Measurements from ENCODE around the gene SOD1. TPM values are rescaled to one million over a fixed set of nuclear protein-coding genes. Genes with fewer than 3 reads are reported as not detected.
A peak's percentile ranks its signal among the peaks of the same experiment; 100 is the strongest.

SOD1 gene
- total RNA-seq, 1 donor from 2014 or later, result 188 TPM

DNA sequence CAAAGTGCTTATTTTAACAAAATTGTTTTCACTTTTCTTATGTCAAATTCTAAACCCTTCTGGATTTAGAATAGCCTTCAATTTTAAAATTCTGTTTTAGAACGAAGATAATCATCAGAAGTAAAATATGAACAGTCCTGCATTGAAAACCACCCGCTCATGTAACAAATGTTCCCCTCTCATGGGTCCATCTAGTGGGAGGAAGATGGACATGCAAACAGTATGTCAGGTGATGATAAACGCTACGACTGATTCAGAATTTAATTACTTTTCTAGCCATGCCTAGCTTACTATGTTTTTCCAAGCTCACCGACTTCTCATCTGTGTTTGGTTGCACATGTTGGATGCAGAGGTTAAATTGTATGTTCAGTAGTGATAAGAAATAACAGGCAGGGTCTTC is 23.5 kb downstream of the SOD1 start:
- H3K27me3 Mint-ChIP-seq (ENCODE audit: low read depth), result no peaks in the 10 kb centered on the region
- no peak overlapping the region for H3K4me3 Mint-ChIP-seq (ENCODE audit: unreplicated experiment)
- peaks cover 14% of the 10 kb centered on the region for H3K4me1 Mint-ChIP-seq (ENCODE audit: low read depth)
- no peak for DNase-seq (ENCODE audit: low spot score)
- TF ChIP-seq, protein P1, sequence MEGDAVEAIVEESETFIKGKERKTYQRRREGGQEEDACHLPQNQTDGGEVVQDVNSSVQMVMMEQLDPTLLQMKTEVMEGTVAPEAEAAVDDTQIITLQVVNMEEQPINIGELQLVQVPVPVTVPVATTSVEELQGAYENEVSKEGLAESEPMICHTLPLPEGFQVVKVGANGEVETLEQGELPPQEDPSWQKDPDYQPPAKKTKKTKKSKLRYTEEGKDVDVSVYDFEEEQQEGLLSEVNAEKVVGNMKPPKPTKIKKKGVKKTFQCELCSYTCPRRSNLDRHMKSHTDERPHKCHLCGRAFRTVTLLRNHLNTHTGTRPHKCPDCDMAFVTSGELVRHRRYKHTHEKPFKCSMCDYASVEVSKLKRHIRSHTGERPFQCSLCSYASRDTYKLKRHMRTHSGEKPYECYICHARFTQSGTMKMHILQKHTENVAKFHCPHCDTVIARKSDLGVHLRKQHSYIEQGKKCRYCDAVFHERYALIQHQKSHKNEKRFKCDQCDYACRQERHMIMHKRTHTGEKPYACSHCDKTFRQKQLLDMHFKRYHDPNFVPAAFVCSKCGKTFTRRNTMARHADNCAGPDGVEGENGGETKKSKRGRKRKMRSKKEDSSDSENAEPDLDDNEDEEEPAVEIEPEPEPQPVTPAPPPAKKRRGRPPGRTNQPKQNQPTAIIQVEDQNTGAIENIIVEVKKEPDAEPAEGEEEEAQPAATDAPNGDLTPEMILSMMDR (IDR thresholded peaks at IDR 0.05), result peak; percentile 37
- H3K27ac Mint-ChIP-seq (ENCODE audit: unreplicated experiment), result peak overlapping the region; percentile 8
- no peaks in the 10 kb centered on the region for H3K9me3 Mint-ChIP-seq (ENCODE audit: low read depth)
- H3K36me3 Mint-ChIP-seq (ENCODE audit: low read depth), result peaks cover 36% of the 10 kb centered on the region

- H3K4me3 Mint-ChIP-seq (ENCODE audit: unreplicated experiment), result no peak overlapping the region
- TF ChIP-seq, protein P1 (IDR thresholded peaks at IDR 0.05), result no peak
- peaks cover 18% of the 10 kb centered on the region for H3K4me1 Mint-ChIP-seq (ENCODE audit: low read depth)
- no peak overlapping the region for H3K27ac Mint-ChIP-seq (ENCODE audit: unreplicated experiment)
- H3K9me3 Mint-ChIP-seq (ENCODE audit: low read depth), result no peaks in the 10 kb centered on the region
- no peak for DNase-seq (ENCODE audit: low spot score)
- H3K27me3 Mint-ChIP-seq (ENCODE audit: low read depth), result no peaks in the 10 kb centered on the region
- H3K36me3 Mint-ChIP-seq (ENCODE audit: low read depth), result peaks cover 38% of the 10 kb centered on the region
Measured at GRCh38 chr21:31684918-31685317, 25.4 kb downstream of the SOD1 start.

GRCh38 chr21:31686272-31686915 is 26.9 kb downstream of the SOD1 start:
- no peaks in the 10 kb centered on the region for H3K9me3 Mint-ChIP-seq (ENCODE audit: low read depth)
- no peaks in the 10 kb centered on the region for H3K27me3 Mint-ChIP-seq (ENCODE audit: low read depth)
- H3K27ac Mint-ChIP-seq (ENCODE audit: unreplicated experiment), result no peak overlapping the region
- no peak for DNase-seq (ENCODE audit: low spot score)
- H3K36me3 Mint-ChIP-seq (ENCODE audit: low read depth), result peaks cover 39% of the 10 kb centered on the region
- peaks cover 18% of the 10 kb centered on the region for H3K4me1 Mint-ChIP-seq (ENCODE audit: low read depth)
- no peak overlapping the region for H3K4me3 Mint-ChIP-seq (ENCODE audit: unreplicated experiment)
- TF ChIP-seq, protein P1 (IDR thresholded peaks at IDR 0.05), result no peak

DNA sequence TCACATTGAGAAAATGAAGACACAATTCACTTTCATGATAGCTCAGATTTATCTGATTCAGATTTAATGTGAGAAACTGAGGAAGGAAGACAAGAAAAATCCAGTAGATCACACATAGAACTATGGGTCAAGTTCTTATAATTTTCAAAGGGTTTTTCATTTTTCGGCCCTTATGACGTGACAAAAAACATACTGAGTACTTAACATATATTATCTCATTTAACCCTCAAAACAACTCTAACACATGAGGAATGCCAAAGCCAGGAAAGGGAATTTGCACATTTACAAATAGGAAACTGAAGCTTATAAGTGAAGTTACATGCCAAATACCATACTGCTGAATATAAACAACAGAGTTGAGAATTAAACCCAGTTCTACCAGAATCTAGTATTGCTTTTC is 27.6 kb downstream of the SOD1 start:
- no peak for DNase-seq (ENCODE audit: low spot score)
- H3K27me3 Mint-ChIP-seq (ENCODE audit: low read depth), result no peaks in the 10 kb centered on the region
- TF ChIP-seq, protein P1 (IDR thresholded peaks at IDR 0.05), result no peak
- H3K36me3 Mint-ChIP-seq (ENCODE audit: low read depth), result peaks cover 38% of the 10 kb centered on the region
- H3K27ac Mint-ChIP-seq (ENCODE audit: unreplicated experiment), result no peak overlapping the region
- no peak overlapping the region for H3K4me3 Mint-ChIP-seq (ENCODE audit: unreplicated experiment)
- peaks cover 18% of the 10 kb centered on the region for H3K4me1 Mint-ChIP-seq (ENCODE audit: low read depth)
- no peaks in the 10 kb centered on the region for H3K9me3 Mint-ChIP-seq (ENCODE audit: low read depth)

DNA sequence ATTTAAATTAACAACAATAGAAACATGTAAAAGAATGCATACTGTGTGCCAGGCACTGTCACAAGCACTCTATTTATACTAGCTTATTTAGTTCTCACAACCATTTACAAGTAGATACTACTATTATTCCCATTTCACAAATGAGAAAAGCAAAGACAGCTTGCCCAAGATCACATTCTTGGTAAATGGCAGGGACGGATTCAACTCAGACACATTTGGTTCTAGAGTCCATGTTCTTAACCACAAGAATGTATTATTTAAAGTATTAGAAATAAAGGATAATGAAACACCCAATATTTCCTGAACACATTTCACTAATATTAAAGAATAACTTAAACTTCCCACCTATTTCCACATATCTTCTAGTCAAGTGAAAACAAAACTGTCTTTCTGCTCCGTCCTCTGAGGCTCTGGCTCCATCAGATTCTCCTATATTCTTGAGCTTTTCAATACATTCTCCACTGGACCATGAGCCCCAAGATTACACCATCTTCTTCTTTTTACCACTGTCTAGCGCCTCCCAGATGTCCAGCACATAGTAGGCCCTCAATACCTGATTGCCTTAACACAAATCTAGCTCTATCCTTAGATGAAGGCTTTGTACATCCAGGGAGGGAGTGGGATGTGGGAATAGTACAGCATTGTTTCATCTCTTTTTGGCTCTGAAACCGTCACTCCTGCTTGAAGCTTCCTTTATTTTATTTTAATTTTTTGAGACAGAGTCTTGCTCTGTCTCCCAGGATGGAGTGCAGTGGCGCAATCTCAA is 29.3 kb downstream of the SOD1 start:
- H3K36me3 Mint-ChIP-seq (ENCODE audit: low read depth), result peaks cover 37% of the 10 kb centered on the region

More for the DNA sequence above, 29.3 kb downstream of the SOD1 start:
- H3K4me3 Mint-ChIP-seq (ENCODE audit: unreplicated experiment), result no peak overlapping the region
- no peaks in the 10 kb centered on the region for H3K9me3 Mint-ChIP-seq (ENCODE audit: low read depth)
- TF ChIP-seq, protein P1 (IDR thresholded peaks at IDR 0.05), result no peak
- no peak for DNase-seq (ENCODE audit: low spot score)
- H3K27me3 Mint-ChIP-seq (ENCODE audit: low read depth), result no peaks in the 10 kb centered on the region
- peaks cover 4% of the 10 kb centered on the region for H3K4me1 Mint-ChIP-seq (ENCODE audit: low read depth)
- H3K27ac Mint-ChIP-seq (ENCODE audit: unreplicated experiment), result peak overlapping the region; percentile 63
